ENCODE measurements around the gene PITPNM1. TPM values are rescaled to one million over a fixed set of nuclear protein-coding genes. Genes with fewer than 3 reads are reported as not detected.
A peak's percentile ranks its signal among the peaks of the same experiment; 100 is the strongest.

PITPNM1 gene
- total RNA-seq, 1 experiment from 2014 or later = 70.4 TPM

DNA sequence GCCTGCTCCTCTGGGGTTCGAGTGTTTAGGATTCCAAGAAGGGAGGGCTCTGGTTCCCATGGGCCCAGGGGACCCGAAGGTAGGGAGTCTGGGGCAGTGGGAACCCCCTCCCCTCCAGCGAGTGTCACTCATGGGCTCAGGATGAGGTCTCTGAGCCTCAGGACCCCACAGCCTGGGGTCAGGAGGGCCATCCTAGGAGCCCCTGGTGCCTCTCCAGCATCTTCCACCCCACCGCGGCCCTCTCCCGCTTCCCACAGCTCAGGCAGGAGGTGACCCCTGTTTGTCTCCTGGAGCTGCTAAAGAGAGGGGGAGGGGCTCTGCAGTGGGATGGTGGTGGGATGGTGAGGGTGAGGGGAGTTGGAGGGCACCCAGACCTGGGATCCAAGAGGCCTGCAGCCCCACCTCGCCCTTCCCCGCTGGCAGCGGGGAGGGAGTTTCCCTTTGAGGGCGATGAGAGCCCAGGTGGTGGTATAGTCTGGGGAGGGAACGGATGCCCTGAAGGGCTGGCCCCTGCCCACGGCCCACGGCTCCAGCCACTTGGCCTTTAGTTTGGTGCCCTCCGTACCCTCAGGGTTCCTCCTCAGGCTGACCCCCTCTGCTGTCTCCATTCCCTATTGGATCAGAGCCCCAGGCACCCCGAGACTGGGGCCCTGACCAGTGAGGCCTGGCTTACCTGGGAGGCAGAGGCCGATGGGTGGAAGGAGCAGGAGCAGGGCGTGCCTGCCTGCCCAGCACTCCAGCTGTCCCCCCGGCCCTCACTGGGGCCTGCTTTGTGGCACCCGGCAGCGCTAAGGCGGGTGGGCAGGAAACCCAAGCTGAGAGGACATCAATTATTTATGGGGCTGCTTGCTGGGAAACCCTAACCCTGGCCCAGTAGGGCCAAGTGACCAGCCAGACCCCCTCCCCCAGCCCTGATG, 51.1 kb downstream of the PITPNM1 start:
- no peak for TF ChIP-seq SIN3A (IDR thresholded peaks at IDR 0.05; ENCODE audit: borderline replicate concordance, insufficient read depth, low read depth, low read length)
- ATAC-seq = no peak

DNA sequence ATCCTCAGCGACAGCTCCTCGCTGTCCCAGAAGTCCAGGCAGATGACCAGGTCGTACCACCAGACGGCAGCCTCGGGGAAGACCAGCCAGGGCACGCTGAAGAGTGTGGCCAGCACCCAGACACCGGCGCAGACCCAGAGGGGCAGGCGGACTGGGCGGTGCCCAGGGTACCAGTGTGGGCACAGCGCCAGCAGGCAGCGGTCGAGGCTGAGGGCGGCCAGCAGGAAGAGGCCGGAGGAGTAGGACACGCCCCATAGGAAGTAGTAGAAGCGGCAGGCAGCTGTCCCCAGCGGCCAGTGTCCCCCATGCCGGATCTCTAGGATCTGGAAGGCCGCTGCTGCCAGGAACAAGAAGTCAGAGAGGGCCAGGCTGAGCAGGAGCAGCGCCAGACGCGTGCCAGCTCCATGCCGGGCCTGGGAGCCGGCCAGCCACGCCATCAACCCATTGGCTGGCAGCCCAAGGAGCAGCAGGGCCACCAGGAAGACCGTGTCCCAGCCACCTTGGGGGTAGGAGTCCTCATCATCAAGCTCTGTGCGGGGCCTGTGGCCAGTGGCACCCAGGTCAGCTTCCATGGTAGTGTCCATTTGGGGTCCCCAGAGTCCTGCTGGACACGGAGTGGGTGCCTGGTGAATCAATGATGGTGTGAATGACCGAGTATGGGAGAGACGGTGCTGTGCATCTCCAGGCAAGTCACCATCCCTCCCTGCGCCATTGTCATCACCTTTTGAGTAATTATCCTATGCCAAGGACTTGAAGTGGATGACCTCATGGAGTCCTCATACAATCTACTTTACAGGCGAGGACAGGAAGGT, 52.8 kb downstream of the PITPNM1 start, which contains the start of gene GPR152:
Gene GPR152, minus strand, starts transcription at position 589 of the 812 bp plus-strand sequence. Its CDS starts 5 bp downstream, at position 584.
- BruUV-seq (replicated peaks) = no TSS peak
- intact Hi-C loops (cut with micrococcal nuclease; ENCODE audit: unreplicated experiment) (no loop called here), in situ Hi-C loops (cut with HindIII; ENCODE audit: low pct_unique_long_range_greater_than_20kb, low sequenced_read_pairs) (no loop called here)
- no peak for DNase-seq (ENCODE audit: low read depth, low spot score)
- Histone ChIP-seq H3K4me1 (ENCODE audit: control insufficient read depth, insufficient read depth, low read length) (no peaks in the 10 kb centered on the region), H3K4me3 (ENCODE audit: low read depth in 2 of 2, low read length in 2 of 2) (no peak within 1 kb of the TSS), H3K27ac (ENCODE audit: low read length) (no peak within 1 kb of the TSS), H3K9me3 (ENCODE audit: control insufficient read depth, insufficient read depth, low read depth, low read length) (no peaks in the 10 kb centered on the region), H3K27me3 (ENCODE audit: control insufficient read depth, insufficient read depth, low read length) (no peaks in the 10 kb centered on the region), H3K36me3 (ENCODE audit: control insufficient read depth, insufficient read depth, low read length) (no peaks in the 10 kb centered on the region)
- CTCF ChIA-PET = no interaction called here
- TF ChIP-seq TCF7L2 (IDR thresholded peaks at IDR 0.05; ENCODE audit: low read depth, low read length) (no peak), POLR2AphosphoS5 (IDR thresholded peaks at IDR 0.05; ENCODE audit: low read depth, low read length) (no peak), SIN3A (IDR thresholded peaks at IDR 0.05; ENCODE audit: borderline replicate concordance, insufficient read depth, low read depth, low read length) (no peak)
- TF ChIP-seq, protein P1, sequence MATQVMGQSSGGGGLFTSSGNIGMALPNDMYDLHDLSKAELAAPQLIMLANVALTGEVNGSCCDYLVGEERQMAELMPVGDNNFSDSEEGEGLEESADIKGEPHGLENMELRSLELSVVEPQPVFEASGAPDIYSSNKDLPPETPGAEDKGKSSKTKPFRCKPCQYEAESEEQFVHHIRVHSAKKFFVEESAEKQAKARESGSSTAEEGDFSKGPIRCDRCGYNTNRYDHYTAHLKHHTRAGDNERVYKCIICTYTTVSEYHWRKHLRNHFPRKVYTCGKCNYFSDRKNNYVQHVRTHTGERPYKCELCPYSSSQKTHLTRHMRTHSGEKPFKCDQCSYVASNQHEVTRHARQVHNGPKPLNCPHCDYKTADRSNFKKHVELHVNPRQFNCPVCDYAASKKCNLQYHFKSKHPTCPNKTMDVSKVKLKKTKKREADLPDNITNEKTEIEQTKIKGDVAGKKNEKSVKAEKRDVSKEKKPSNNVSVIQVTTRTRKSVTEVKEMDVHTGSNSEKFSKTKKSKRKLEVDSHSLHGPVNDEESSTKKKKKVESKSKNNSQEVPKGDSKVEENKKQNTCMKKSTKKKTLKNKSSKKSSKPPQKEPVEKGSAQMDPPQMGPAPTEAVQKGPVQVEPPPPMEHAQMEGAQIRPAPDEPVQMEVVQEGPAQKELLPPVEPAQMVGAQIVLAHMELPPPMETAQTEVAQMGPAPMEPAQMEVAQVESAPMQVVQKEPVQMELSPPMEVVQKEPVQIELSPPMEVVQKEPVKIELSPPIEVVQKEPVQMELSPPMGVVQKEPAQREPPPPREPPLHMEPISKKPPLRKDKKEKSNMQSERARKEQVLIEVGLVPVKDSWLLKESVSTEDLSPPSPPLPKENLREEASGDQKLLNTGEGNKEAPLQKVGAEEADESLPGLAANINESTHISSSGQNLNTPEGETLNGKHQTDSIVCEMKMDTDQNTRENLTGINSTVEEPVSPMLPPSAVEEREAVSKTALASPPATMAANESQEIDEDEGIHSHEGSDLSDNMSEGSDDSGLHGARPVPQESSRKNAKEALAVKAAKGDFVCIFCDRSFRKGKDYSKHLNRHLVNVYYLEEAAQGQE (IDR thresholded peaks at IDR 0.05; ENCODE audit: insufficient read depth in 1 of 2, low read depth in 2 of 2, low read length in 1 of 2) = no peak
- TF ChIP-seq, protein P2, sequence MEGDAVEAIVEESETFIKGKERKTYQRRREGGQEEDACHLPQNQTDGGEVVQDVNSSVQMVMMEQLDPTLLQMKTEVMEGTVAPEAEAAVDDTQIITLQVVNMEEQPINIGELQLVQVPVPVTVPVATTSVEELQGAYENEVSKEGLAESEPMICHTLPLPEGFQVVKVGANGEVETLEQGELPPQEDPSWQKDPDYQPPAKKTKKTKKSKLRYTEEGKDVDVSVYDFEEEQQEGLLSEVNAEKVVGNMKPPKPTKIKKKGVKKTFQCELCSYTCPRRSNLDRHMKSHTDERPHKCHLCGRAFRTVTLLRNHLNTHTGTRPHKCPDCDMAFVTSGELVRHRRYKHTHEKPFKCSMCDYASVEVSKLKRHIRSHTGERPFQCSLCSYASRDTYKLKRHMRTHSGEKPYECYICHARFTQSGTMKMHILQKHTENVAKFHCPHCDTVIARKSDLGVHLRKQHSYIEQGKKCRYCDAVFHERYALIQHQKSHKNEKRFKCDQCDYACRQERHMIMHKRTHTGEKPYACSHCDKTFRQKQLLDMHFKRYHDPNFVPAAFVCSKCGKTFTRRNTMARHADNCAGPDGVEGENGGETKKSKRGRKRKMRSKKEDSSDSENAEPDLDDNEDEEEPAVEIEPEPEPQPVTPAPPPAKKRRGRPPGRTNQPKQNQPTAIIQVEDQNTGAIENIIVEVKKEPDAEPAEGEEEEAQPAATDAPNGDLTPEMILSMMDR (IDR thresholded peaks at IDR 0.05) = no peak
- 0 out of 2 replicates have a peak, but pooled peaks have one; percentile 12 for ATAC-seq
- POLR2A ChIA-PET = interaction anchor here (0.7 kb wide), 1 partner anchor 51 kb away, joined by 4 read pairs; the partner anchor contains the start of gene PPP1CA

More for the DNA sequence above, 51.1 kb downstream of the PITPNM1 start:
- no peaks in the 10 kb centered on the region for H3K9me3 ChIP-seq (ENCODE audit: control insufficient read depth, insufficient read depth, low read depth, low read length)
- no peak overlapping the region for H3K4me3 ChIP-seq (ENCODE audit: low read depth in 2 of 2, low read length in 2 of 2)
- no TSS peak for BruUV-seq (replicated peaks)
- intact Hi-C loops (cut with micrococcal nuclease; ENCODE audit: unreplicated experiment) (no loop called here), in situ Hi-C loops (cut with HindIII; ENCODE audit: low pct_unique_long_range_greater_than_20kb, low sequenced_read_pairs) (no loop called here)
- CTCF ChIA-PET = no interaction called here
- POLR2A ChIA-PET = no interaction called here
- no peaks in the 10 kb centered on the region for H3K4me1 ChIP-seq (ENCODE audit: control insufficient read depth, insufficient read depth, low read length)
- no peaks in the 10 kb centered on the region for H3K27me3 ChIP-seq (ENCODE audit: control insufficient read depth, insufficient read depth, low read length)
- no peaks in the 10 kb centered on the region for H3K36me3 ChIP-seq (ENCODE audit: control insufficient read depth, insufficient read depth, low read length)
- DNase-seq (ENCODE audit: low read depth, low spot score) = no peak
- no peak overlapping the region for H3K27ac ChIP-seq (ENCODE audit: low read length)

Data from Panc1 (cell line).